ENCODE results near the gene LRRC66. TPM values are rescaled to one million over a fixed set of nuclear protein-coding genes. Genes with fewer than 3 reads are reported as not detected.

The LRRC66 gene
- total RNA-seq, 1 experiment from 2014 or later: not detected

DNA sequence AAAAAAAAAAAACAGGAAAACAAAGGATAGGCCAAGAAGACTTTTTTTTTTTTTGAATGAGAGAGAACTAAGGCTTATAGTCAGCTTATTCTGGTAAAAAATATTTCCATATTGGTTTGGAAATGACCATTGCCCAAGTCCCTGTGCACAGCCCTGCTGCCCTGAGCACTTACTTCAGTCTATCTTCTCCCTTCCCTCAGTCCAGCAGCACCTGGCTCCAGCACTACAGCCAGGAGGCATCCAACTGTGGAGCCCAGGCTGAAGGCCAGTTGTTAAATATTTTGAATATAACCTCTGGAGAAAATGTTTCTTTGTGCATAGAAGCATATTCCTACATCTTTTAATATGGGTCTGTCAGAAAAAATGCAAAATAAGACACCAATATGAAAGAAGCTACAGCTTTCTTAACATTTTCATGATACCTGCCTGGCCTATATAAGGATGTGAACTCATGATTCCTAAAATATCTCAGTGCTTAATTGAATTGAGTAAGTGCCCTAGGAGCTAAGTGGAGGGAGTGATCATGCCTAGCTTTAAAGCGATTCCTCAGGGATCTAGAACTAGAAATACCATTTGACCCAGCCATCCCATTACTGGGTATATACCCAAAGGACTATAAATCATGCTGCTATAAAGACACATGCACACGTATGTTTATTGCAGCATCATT lies 14.4 kb downstream of the LRRC66 start:
- H3K9me3 Mint-ChIP-seq (ENCODE audit: low read depth, unreplicated experiment): no peaks in the 10 kb centered on the region
- no peak for DNase-seq
- H3K36me3 Mint-ChIP-seq (ENCODE audit: insufficient read depth, unreplicated experiment): no peaks in the 10 kb centered on the region
- no peaks in the 10 kb centered on the region for H3K4me1 Mint-ChIP-seq (ENCODE audit: low read depth, unreplicated experiment)
- no peak overlapping the region for H3K4me3 Mint-ChIP-seq (ENCODE audit: low read depth, unreplicated experiment)
- intact Hi-C loops (cut with micrococcal nuclease; ENCODE audit: unreplicated experiment): no loop called here
- CTCF ChIA-PET: interaction anchor here (0.6 kb wide), 1 partner anchor 146 kb away, joined by 4 read pairs; no protein-coding TSS in a partner anchor
- TF ChIP-seq, protein P1, sequence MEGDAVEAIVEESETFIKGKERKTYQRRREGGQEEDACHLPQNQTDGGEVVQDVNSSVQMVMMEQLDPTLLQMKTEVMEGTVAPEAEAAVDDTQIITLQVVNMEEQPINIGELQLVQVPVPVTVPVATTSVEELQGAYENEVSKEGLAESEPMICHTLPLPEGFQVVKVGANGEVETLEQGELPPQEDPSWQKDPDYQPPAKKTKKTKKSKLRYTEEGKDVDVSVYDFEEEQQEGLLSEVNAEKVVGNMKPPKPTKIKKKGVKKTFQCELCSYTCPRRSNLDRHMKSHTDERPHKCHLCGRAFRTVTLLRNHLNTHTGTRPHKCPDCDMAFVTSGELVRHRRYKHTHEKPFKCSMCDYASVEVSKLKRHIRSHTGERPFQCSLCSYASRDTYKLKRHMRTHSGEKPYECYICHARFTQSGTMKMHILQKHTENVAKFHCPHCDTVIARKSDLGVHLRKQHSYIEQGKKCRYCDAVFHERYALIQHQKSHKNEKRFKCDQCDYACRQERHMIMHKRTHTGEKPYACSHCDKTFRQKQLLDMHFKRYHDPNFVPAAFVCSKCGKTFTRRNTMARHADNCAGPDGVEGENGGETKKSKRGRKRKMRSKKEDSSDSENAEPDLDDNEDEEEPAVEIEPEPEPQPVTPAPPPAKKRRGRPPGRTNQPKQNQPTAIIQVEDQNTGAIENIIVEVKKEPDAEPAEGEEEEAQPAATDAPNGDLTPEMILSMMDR (IDR thresholded peaks at IDR 0.05; ENCODE audit: unreplicated experiment): no peak
- BruUV-seq (replicated peaks): no TSS peak
- H3K27ac Mint-ChIP-seq (ENCODE audit: unreplicated experiment): no peak overlapping the region
- H3K27me3 Mint-ChIP-seq (ENCODE audit: unreplicated experiment): no peaks in the 10 kb centered on the region

DNA sequence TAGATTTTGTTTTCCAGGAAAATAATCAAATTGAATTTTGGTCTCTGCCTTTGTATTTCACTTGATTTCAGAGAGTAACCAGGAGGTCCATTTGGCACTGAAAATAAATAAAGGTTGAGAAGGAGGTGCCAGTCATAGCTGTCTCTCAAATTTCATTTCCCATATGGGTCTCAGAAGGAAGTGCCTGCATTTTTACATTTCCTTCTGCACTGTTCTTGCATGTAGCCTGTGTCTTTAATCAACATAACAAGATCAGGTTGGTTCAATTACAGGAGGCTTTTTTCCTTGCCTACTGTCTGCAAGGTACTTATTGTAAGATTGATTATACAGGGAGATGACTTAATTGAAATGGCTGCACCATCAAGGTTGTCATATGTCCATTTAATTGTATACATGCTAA lies 15.7 kb downstream of the LRRC66 start:
- peaks cover under 1% of the 10 kb centered on the region for H3K4me1 Mint-ChIP-seq (ENCODE audit: low read depth, unreplicated experiment)
- CTCF ChIA-PET: no interaction called here
- no peak overlapping the region for H3K27ac Mint-ChIP-seq (ENCODE audit: unreplicated experiment)
- intact Hi-C loops (cut with micrococcal nuclease; ENCODE audit: unreplicated experiment): no loop called here
- no peak overlapping the region for H3K4me3 Mint-ChIP-seq (ENCODE audit: low read depth, unreplicated experiment)
- H3K27me3 Mint-ChIP-seq (ENCODE audit: unreplicated experiment): no peaks in the 10 kb centered on the region
- H3K36me3 Mint-ChIP-seq (ENCODE audit: insufficient read depth, unreplicated experiment): no peaks in the 10 kb centered on the region
- no peaks in the 10 kb centered on the region for H3K9me3 Mint-ChIP-seq (ENCODE audit: low read depth, unreplicated experiment)
- no peak for DNase-seq
- TF ChIP-seq, protein P1 (IDR thresholded peaks at IDR 0.05; ENCODE audit: unreplicated experiment): no peak
- no TSS peak for BruUV-seq (replicated peaks)

DNA sequence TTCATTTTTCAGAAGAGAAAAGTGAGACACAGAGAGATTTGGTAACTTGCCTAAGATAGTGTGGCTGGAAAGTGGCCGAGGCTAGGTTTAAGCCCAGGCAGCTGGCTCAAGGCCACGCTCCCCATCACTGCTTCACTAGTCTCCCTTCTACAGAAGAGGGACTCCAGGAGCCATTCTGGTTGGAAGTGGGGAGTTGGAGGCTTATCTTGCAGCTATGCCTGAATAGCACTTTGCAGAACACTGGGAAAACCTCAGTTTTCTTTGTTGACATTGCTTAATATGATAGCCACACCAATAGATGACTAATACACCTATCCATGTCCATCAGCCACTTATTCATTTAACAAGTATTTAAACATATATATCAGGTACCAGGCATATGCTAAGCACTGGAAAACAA lies 18.5 kb downstream of the LRRC66 start:
- Mint-ChIP-seq H3K27ac (ENCODE audit: unreplicated experiment) (no peak overlapping the region), H3K27me3 (ENCODE audit: unreplicated experiment) (no peaks in the 10 kb centered on the region), H3K36me3 (ENCODE audit: insufficient read depth, unreplicated experiment) (no peaks in the 10 kb centered on the region), H3K4me3 (ENCODE audit: low read depth, unreplicated experiment) (no peak overlapping the region), H3K4me1 (ENCODE audit: low read depth, unreplicated experiment) (peaks cover 9% of the 10 kb centered on the region), H3K9me3 (ENCODE audit: low read depth, unreplicated experiment) (no peaks in the 10 kb centered on the region)
- BruUV-seq (replicated peaks): no TSS peak
- intact Hi-C loops (cut with micrococcal nuclease; ENCODE audit: unreplicated experiment): no loop called here
- DNase-seq: no peak
- TF ChIP-seq, protein P1 (IDR thresholded peaks at IDR 0.05; ENCODE audit: unreplicated experiment): no peak
- CTCF ChIA-PET: no interaction called here

DNA sequence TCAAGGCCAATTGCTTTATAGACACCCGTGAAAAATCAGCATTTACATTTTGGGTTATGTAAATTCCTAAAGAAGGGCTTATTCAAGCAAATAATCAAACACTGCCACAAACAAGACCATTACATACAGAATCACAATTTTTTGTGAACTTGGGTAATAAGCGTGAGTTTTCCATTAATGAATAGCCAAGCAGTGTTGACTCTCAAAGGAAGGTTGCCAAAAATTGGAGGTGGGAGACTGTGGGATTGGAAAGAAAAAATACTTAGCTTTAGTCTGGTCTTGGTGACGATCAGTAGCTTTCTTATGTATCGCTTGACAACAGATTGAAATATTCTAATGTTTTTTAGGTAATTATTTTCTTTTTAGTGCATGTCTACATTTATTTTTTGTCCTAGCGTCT lies 20.9 kb downstream of the LRRC66 start:
- Mint-ChIP-seq H3K4me3 (ENCODE audit: low read depth, unreplicated experiment) (no peak overlapping the region), H3K9me3 (ENCODE audit: low read depth, unreplicated experiment) (no peaks in the 10 kb centered on the region), H3K4me1 (ENCODE audit: low read depth, unreplicated experiment) (peaks cover 9% of the 10 kb centered on the region), H3K36me3 (ENCODE audit: insufficient read depth, unreplicated experiment) (no peaks in the 10 kb centered on the region), H3K27ac (ENCODE audit: unreplicated experiment) (no peak overlapping the region), H3K27me3 (ENCODE audit: unreplicated experiment) (no peaks in the 10 kb centered on the region)
- no peak for DNase-seq
- intact Hi-C loops (cut with micrococcal nuclease; ENCODE audit: unreplicated experiment): no loop called here
- TF ChIP-seq, protein P1 (IDR thresholded peaks at IDR 0.05; ENCODE audit: unreplicated experiment): no peak
- BruUV-seq (replicated peaks): no TSS peak
- CTCF ChIA-PET: no interaction called here
